H1 (cell line): ENCODE data around the gene NDUFA11. TPM values are rescaled to one million over a fixed set of nuclear protein-coding genes. Genes with fewer than 3 reads are reported as not detected.

Experiments used
- CTCF ChIA-PET: fragments of 300-600 bp; sonication (Branson Sonifier 250); formaldehyde crosslinking; loops from one replicate; lab custom pipeline; 2021; ENCODE audit not compliant: partially characterized antibody; lab: Charles Lee
- POLR2A ChIA-PET: fragments of 300-600 bp; sonication (Branson Sonifier 250); formaldehyde crosslinking; loops from one replicate; lab custom pipeline; 2021; ENCODE audit warnings: inconsistent platforms; ENCODE audit not compliant: partially characterized antibody; lab: Charles Lee
- DNase-seq, 2 experiments: peaks; one replicate each; pipeline versions ENCODE4 v3.0.0 to v3.0.0-alpha.2; 2010 to 2022; ENCODE audit warnings: low spot score in 2 of 2, low read depth in 1 of 2, mixed read lengths in 1 of 2
- FAIRE-seq: peaks from 2 replicates; lab custom pipeline; 2011; peaks lifted over from hg19 to GRCh38; lab: Jason Lieb, UNC
- H2AFZ ChIP-seq: 2 replicates; pipeline ENCODE4 v1.8.1; 2012; ENCODE audit warnings: low read length, inconsistent platforms
- H2AK5ac ChIP-seq: 2 replicates; pipeline ENCODE4 v1.6.1; 2013; ENCODE audit warnings: low read depth, low read length
- H2BK120ac ChIP-seq: replicated peaks from 2 replicates; pipeline ENCODE3; 2013; ENCODE audit warnings: low read depth, low read length, inconsistent platforms
- H2BK12ac ChIP-seq: 2 replicates; pipeline ENCODE4 v1.6.1; 2013; ENCODE audit warnings: low read depth, low read length
- H2BK15ac ChIP-seq: 2 replicates; pipeline ENCODE4 v1.6.1; 2013; ENCODE audit warnings: low read length
- H2BK20ac ChIP-seq: 2 replicates; pipeline ENCODE4 v1.6.1; 2013; ENCODE audit warnings: low read length
- H2BK5ac ChIP-seq: 2 replicates; pipeline ENCODE4 v1.6.1; 2013; ENCODE audit warnings: low read depth, low read length
- H3K14ac ChIP-seq: 2 replicates; pipeline ENCODE4 v1.6.1; 2013; ENCODE audit warnings: inconsistent platforms; ENCODE audit not compliant: insufficient read length
- H3K18ac ChIP-seq: 2 replicates; pipeline ENCODE4 v1.6.1; 2013; ENCODE audit warnings: low read length; ENCODE audit errors: extremely low read depth
- H3K23ac ChIP-seq: 2 replicates; pipeline ENCODE4 v1.6.1; 2013; ENCODE audit warnings: inconsistent platforms; ENCODE audit not compliant: insufficient read length
- H3K23me2 ChIP-seq: 2 replicates; pipeline ENCODE4 v1.6.1; 2013; ENCODE audit warnings: low read depth, low read length
- H3K27ac ChIP-seq: 2 replicates; pipeline ENCODE4 v1.6.1; 2011; ENCODE audit warnings: low read depth, low read length, inconsistent platforms
- H3K27me3 ChIP-seq, 4 experiments: replicated peaks in 1 of 4; 1 replicate in 1 of 4; 2 replicates in 3 of 4; pipeline versions ENCODE4 v1.6.1 to v1.8.1; 2011 to 2013; ENCODE audit warnings: low read length in 3 of 4, mild to moderate bottlenecking in 3 of 4, inconsistent platforms in 2 of 4, mixed read lengths in 2 of 4, moderate library complexity in 1 of 4; ENCODE audit not compliant: control insufficient read depth in 3 of 4, insufficient read depth in 3 of 4; ENCODE audit errors: extremely low read depth in 1 of 4
- H3K36me3 ChIP-seq, 4 experiments: 2 replicates each; pipeline versions ENCODE4 v1.6.1 to v1.8.1; 2011 to 2013; ENCODE audit warnings: mild to moderate bottlenecking in 4 of 4, low read length in 3 of 4, moderate library complexity in 2 of 4, control low read depth in 1 of 4, inconsistent platforms in 1 of 4; ENCODE audit not compliant: insufficient read depth in 4 of 4, control insufficient read depth in 2 of 4
- H3K4ac ChIP-seq: replicated peaks from 2 replicates; pipeline ENCODE3; 2013; ENCODE audit warnings: low read length, low read depth, mixed read lengths, inconsistent platforms; ENCODE audit not compliant: insufficient read length
- H3K4me1 ChIP-seq, 4 experiments: replicated peaks in 1 of 4; 1 replicate in 1 of 4; 2 replicates in 3 of 4; pipeline versions ENCODE4 v1.6.1 to v1.8.1; 2011 to 2013; ENCODE audit warnings: low read length in 3 of 4, inconsistent platforms in 2 of 4, mixed read lengths in 1 of 4; ENCODE audit not compliant: insufficient read depth in 4 of 4, control insufficient read depth in 3 of 4
- H3K4me2 ChIP-seq, 2 experiments: 2 replicates each; pipeline versions ENCODE4 v1.6.1 to v1.8.1; 2011 to 2013; ENCODE audit warnings: low read depth in 2 of 2, low read length in 2 of 2, control low read depth in 1 of 2, inconsistent platforms in 1 of 2, mild to moderate bottlenecking in 1 of 2; ENCODE audit not compliant: insufficient read depth in 1 of 2
- H3K4me3 ChIP-seq, 4 experiments: fragments of 200-600, 300-600 bp in 1 of 4; sonication (generic), shearing (Covaris generic), sonication (Bioruptor Twin) in 1 of 4; 2 replicates each; pipeline versions ENCODE4 v1.5.1 to v1.8.1; 2011 to 2016; ENCODE audit warnings: low read length in 4 of 4, low read depth in 3 of 4, control low read depth in 2 of 4, inconsistent platforms in 2 of 4, mild to moderate bottlenecking in 2 of 4, mixed read lengths in 1 of 4, moderate library complexity in 1 of 4; ENCODE audit not compliant: insufficient read depth in 2 of 4; ENCODE audit errors: extremely low read depth in 1 of 4
- H3K56ac ChIP-seq: replicated peaks from 2 replicates; pipeline ENCODE3; 2013; ENCODE audit warnings: low read depth, mild to moderate bottlenecking, mixed read lengths, low read length, inconsistent platforms; ENCODE audit not compliant: insufficient read length
- H3K79me1 ChIP-seq: 2 replicates; pipeline ENCODE4 v1.6.1; 2013; ENCODE audit warnings: low read depth, low read length, control low read depth
- H3K79me2 ChIP-seq, 2 experiments: 2 replicates each; pipeline versions ENCODE4 v1.6.1 to v1.8.1; 2012 to 2013; ENCODE audit warnings: low read length in 2 of 2, mild to moderate bottlenecking in 2 of 2, inconsistent platforms in 1 of 2; ENCODE audit not compliant: insufficient read depth in 2 of 2, control insufficient read depth in 1 of 2
- H3K9ac ChIP-seq, 4 experiments: replicated peaks in 1 of 4; 1 replicate in 1 of 4; 2 replicates in 3 of 4; pipeline versions ENCODE4 v1.6.1 to v1.8.1; 2011 to 2013; ENCODE audit warnings: low read depth in 3 of 4, low read length in 3 of 4, control low read depth in 2 of 4, mild to moderate bottlenecking in 2 of 4, moderate library complexity in 2 of 4, inconsistent platforms in 1 of 4; ENCODE audit errors: extremely low read depth in 1 of 4
- H3K9me3 ChIP-seq, 2 experiments: 2 replicates each; pipeline versions ENCODE4 v1.6.1 to v1.8.1; 2012 to 2013; ENCODE audit warnings: mild to moderate bottlenecking in 2 of 2, moderate library complexity in 2 of 2, control low read depth in 1 of 2, inconsistent platforms in 1 of 2, low read depth in 1 of 2, low read length in 1 of 2, mixed read lengths in 1 of 2; ENCODE audit not compliant: insufficient read depth in 2 of 2
- H4K20me1 ChIP-seq, 2 experiments: replicated peaks in 1 of 2; 2 replicates each; pipeline versions ENCODE3 to v1.8.1; 2011 to 2013; ENCODE audit warnings: inconsistent platforms in 2 of 2, low read length in 2 of 2, mild to moderate bottlenecking in 1 of 2; ENCODE audit not compliant: insufficient read depth in 2 of 2, control insufficient read depth in 1 of 2
- H4K5ac ChIP-seq: 2 replicates; pipeline ENCODE4 v1.6.1; 2013; ENCODE audit warnings: low read length, low read depth, mixed read lengths, inconsistent platforms; ENCODE audit not compliant: insufficient read length
- H4K8ac ChIP-seq: 2 replicates; pipeline ENCODE4 v1.8.0; 2013; ENCODE audit warnings: mild to moderate bottlenecking, moderate library complexity, low read length, inconsistent platforms; ENCODE audit not compliant: insufficient read depth; ENCODE audit errors: extremely low read depth
- H4K91ac ChIP-seq: replicated peaks from 2 replicates; pipeline ENCODE3; 2013; ENCODE audit warnings: low read length, mixed read lengths, inconsistent platforms; ENCODE audit not compliant: insufficient read length
- POU5F1 ChIP-seq: IDR thresholded peaks from 2 replicates; pipeline ENCODE4 v1.6.1; 2011; ENCODE audit warnings: low read depth, mild to moderate bottlenecking, low read length, moderate library complexity
- SP1 ChIP-seq: IDR thresholded peaks from 2 replicates; pipeline ENCODE4 v1.6.1; 2011; ENCODE audit warnings: low read depth, low read length
- TBP ChIP-seq: IDR thresholded peaks from 2 replicates; pipeline ENCODE4 v1.6.1; 2011; ENCODE audit warnings: low read depth, low read length, improper control_type of control experiment
- TEAD4 ChIP-seq: IDR thresholded peaks from 2 replicates; pipeline ENCODE4 v1.6.1; 2012; ENCODE audit warnings: low read depth, low read length, inconsistent platforms, mixed read lengths
- WGBS, 2 experiments: shearing (Covaris generic) in 1 of 2; methylation state at CpG; one replicate each; pipeline versions ENCODE4 v1.1.6 to v1.1.7; 2013 to 2015; ENCODE audit warnings: low lambda C conversion rate in 2 of 2, mixed read lengths in 2 of 2, inconsistent platforms in 1 of 2, low coverage in 1 of 2, missing lambda C conversion rate in 1 of 2; ENCODE audit not compliant: insufficient replicate concordance in 2 of 2, insufficient coverage in 1 of 2, insufficient read length in 1 of 2; ENCODE audit errors: extremely low coverage in 1 of 2, missing lambda C conversion rate in 1 of 2; 5-methylcytosine and 5-hydroxymethylcytosine counted together
- polyA plus RNA-seq, 7 experiments: library from polyadenylated mRNA; depleted of rRNA in 3 of 7; stranded (reverse) in 5 of 7; unstranded in 2 of 7; fragments of >200 nt in 5 of 7; fragments of 200-250 nt in 2 of 7; gene quantifications; 1 replicate in 5 of 7; 2 replicates in 1 of 7; 4 replicates in 1 of 7; pipeline versions ENCODE4 v1.2.1 to v1.2.3, GENCODE V29; 2011 to 2013; ENCODE audit warnings: missing spikeins in 2 of 7, mixed read lengths in 2 of 7
- total RNA-seq: library from RNA; stranded (reverse); fragmentation: NEBNext Ultra II Directional; extraction: Animal tissue kit (Norgen Biotek cat#: 25700); gene quantifications from 2 replicates; pipeline ENCODE4 v1.2.1, GENCODE V29; 2021
- TF ChIP-seq, protein P1 (sequence below): IDR thresholded peaks from 2 replicates; pipeline ENCODE4 v1.6.1; 2012; ENCODE audit warnings: inconsistent platforms
- TF ChIP-seq, protein P2 (sequence below), 3 experiments: IDR thresholded peaks; 1 replicate in 2 of 3; 2 replicates in 1 of 3; pipeline versions ENCODE4 v1.5.1 to v1.6.1; 2011; ENCODE audit warnings: low read length in 3 of 3, mild to moderate bottlenecking in 3 of 3, inconsistent platforms in 2 of 3, low read depth in 1 of 3, moderate library complexity in 1 of 3; ENCODE audit not compliant: insufficient read depth in 1 of 3; ENCODE audit errors: control extremely low read depth in 1 of 3

Gene NDUFA11
- total and polyA plus RNA-seq, 2 of the 8 experiments (the other 6 are each of a cell fraction or from before 2014, with no cell fraction given): 205 to 1,037 TPM

DNA sequence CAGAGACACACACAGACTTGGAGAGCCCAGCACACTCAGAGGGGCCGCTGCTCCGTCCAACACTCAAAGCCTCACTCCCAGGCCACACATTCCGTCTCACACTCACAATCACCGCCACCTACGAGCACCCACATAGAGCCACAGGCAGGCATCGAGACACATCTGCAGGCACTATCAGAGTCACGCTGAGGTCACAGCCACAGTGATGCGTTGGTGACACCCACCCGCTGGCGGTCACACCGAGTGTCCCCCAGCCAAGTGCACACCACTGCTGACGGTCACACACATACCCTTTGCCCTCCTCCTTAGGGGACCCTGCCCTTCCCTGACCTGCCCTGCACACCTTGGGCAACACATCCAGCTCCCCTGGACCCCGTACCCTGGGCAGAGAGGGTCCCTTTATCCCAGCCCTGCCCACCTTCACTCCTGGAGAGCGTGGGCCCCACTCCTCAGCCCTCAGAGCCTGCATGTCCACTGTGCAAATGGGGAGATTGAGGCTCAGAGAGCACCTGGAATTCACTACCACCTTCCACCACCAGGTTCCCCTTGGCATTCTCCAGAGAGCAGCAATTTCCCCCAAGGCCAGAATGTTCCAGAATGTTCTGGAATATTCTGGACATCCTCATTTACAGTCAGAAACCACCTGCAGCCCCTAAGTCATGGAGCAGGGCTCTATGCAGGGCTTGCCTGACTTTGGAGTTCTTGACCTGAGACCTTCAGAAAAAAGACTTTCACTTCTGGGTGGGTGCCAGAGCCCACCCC lies 38.7 kb downstream of the NDUFA11 start:
- Histone ChIP-seq H3K23ac (no peak overlapping the region), H3K4me2 (no peak overlapping the region), H2AK5ac (no peak overlapping the region; the same call in 1 of the 2 replicates), H3K79me1 (no peaks in the 10 kb centered on the region), H2AFZ (no peak overlapping the region), H3K27ac (no peak overlapping the region), H3K9me3 (no peaks in the 10 kb centered on the region), H3K36me3 (no peaks in the 10 kb centered on the region), H2BK120ac (peak overlapping the region; percentile 43), H3K9ac (no peak overlapping the region), H3K14ac (no peak overlapping the region), H3K23me2 (no peaks in the 10 kb centered on the region), H2BK5ac (0 out of 2 replicates have a peak overlapping the region, but pooled peaks have one; percentile 5), H3K4me1 (no peaks in the 10 kb centered on the region; a peak in 1 of 7 replicates), H4K8ac (no peak overlapping the region), H3K56ac (no peak overlapping the region), H3K18ac (no peak overlapping the region), H2BK20ac (no peak overlapping the region), H4K20me1 (no peaks in the 10 kb centered on the region), H2BK15ac (no peak overlapping the region), H3K27me3 (peaks cover 0 to 2% (median 1%) of the 10 kb centered on the region in 4 experiments; a peak in 2 of 7 replicates), H4K91ac (peak overlapping the region; percentile 65), H3K4ac (peak overlapping the region; percentile 69), H3K4me3 (no peak overlapping the region), H2BK12ac (0 out of 2 replicates have a peak overlapping the region, but pooled peaks have one; percentile 50), H4K5ac (no peak overlapping the region), H3K79me2 (no peaks in the 10 kb centered on the region)
- ChIA-PET CTCF (interaction anchor here (1.0 to 1.7 kb wide), 4 partner anchors 9 to 61 kb away, joined by 3 to 4 read pairs (median 4); partner anchors contain the start of gene FUT3), POLR2A (interaction anchor here (2.1 kb wide), 2 partner anchors 26 to 36 kb away, joined by 6 to 7 read pairs; no protein-coding TSS in a partner anchor)
- TF ChIP-seq TBP (no peak), POU5F1 (no peak), SP1 (no peak), TEAD4 (0 out of 2 replicates have a peak, but pooled peaks have one; percentile 24)
- TF ChIP-seq, protein P1, sequence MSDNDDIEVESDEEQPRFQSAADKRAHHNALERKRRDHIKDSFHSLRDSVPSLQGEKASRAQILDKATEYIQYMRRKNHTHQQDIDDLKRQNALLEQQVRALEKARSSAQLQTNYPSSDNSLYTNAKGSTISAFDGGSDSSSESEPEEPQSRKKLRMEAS: no peak
- TF ChIP-seq, protein P2, sequence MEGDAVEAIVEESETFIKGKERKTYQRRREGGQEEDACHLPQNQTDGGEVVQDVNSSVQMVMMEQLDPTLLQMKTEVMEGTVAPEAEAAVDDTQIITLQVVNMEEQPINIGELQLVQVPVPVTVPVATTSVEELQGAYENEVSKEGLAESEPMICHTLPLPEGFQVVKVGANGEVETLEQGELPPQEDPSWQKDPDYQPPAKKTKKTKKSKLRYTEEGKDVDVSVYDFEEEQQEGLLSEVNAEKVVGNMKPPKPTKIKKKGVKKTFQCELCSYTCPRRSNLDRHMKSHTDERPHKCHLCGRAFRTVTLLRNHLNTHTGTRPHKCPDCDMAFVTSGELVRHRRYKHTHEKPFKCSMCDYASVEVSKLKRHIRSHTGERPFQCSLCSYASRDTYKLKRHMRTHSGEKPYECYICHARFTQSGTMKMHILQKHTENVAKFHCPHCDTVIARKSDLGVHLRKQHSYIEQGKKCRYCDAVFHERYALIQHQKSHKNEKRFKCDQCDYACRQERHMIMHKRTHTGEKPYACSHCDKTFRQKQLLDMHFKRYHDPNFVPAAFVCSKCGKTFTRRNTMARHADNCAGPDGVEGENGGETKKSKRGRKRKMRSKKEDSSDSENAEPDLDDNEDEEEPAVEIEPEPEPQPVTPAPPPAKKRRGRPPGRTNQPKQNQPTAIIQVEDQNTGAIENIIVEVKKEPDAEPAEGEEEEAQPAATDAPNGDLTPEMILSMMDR (IDR thresholded peaks at IDR 0.05; ENCODE audit: control extremely low read depth in 1 of 3, insufficient read depth in 1 of 3, low read depth in 1 of 3, low read length in 3 of 3): peak in 2 of 3 experiments; percentile 21 to 35; a peak in 3 of 4 replicates
- DNase-seq: no peak
- no peak for FAIRE-seq
- 98% methylated on average over 14 of the region's 14 CpGs; no CpG with 5 or more reads in 1 of the 2 experiments for WGBS, 2 experiments
